HG02571 (cell line): ENCODE data around the gene C2CD2.

Experiments
- ATAC-seq: cut with Tn5 transposase; IDR thresholded peaks from one replicate; pipeline ENCODE4 v1.9.1; 2021; ENCODE audit warnings: mild to moderate bottlenecking, moderate library complexity; ENCODE audit not compliant: unreplicated experiment

Gene C2CD2

GRCh38 chr21:41892726-41893125 is 61.1 kb downstream of the C2CD2 start:
- ATAC-seq: no peak

GRCh38 chr21:41891132-41891531 is 62.7 kb downstream of the C2CD2 start:
- no peak for ATAC-seq

GRCh38 chr21:41890355-41890754 is 63.5 kb downstream of the C2CD2 start:
- no peak for ATAC-seq

GRCh38 chr21:41888749-41889376 is 65.0 kb downstream of the C2CD2 start:
- ATAC-seq: no peak

GRCh38 chr21:41887667-41888066 is 66.2 kb downstream of the C2CD2 start:
- ATAC-seq: no peak

GRCh38 chr21:41886328-41886727 is 67.5 kb downstream of the C2CD2 start:
- ATAC-seq: no peak

GRCh38 chr21:41885341-41886024 is 68.3 kb downstream of the C2CD2 start:
- no peak for ATAC-seq

- ATAC-seq: no peak
Measured at GRCh38 chr21:41884501-41885030, 69.3 kb downstream of the C2CD2 start.

- no peak for ATAC-seq
Measured at GRCh38 chr21:41883582-41883981, 70.2 kb downstream of the C2CD2 start.

GRCh38 chr21:41881051-41881450 is 72.8 kb downstream of the C2CD2 start:
- no peak for ATAC-seq

GRCh38 chr21:41880153-41880552 is 73.7 kb downstream of the C2CD2 start:
- ATAC-seq: no peak

GRCh38 chr21:41879190-41879998 is 74.4 kb downstream of the C2CD2 start, which contains the start of gene PRDM15:
TSS of gene PRDM15 (minus strand) at chr21:41879344. CDS start at chr21:41860363, 18,981 bp downstream.
- peak; percentile 69 for ATAC-seq

- peak; percentile 44 for ATAC-seq
Measured at GRCh38 chr21:41878831-41879189, 75.0 kb downstream of the C2CD2 start.

GRCh38 chr21:41877901-41878830 is 75.7 kb downstream of the C2CD2 start:
- ATAC-seq: peak; percentile 30

GRCh38 chr21:41876928-41877652 is 76.7 kb downstream of the C2CD2 start:
- no peak for ATAC-seq

- ATAC-seq: no peak
Measured at GRCh38 chr21:41876396-41876795, 77.4 kb downstream of the C2CD2 start.

- no peak for ATAC-seq
Measured at GRCh38 chr21:41875086-41875485, 78.7 kb downstream of the C2CD2 start.

- ATAC-seq: no peak
Measured at GRCh38 chr21:41874611-41875010, 79.2 kb downstream of the C2CD2 start.

GRCh38 chr21:41873426-41873825 is 80.4 kb downstream of the C2CD2 start:
- no peak for ATAC-seq

- ATAC-seq: no peak
Measured at GRCh38 chr21:41873005-41873404, 80.8 kb downstream of the C2CD2 start.
